IMR-90 (cell line): ENCODE results near the gene BCL2L13. TPM values are rescaled to one million over a fixed set of nuclear protein-coding genes. Genes with fewer than 3 reads are reported as not detected.

ENCODE experiments used
- ATAC-seq: fragments of 200-7000 bp; cut with Tn5 transposase; 2 replicates; pipeline ENCODE4 v1.9.1; 2020; ENCODE audit warnings: low read depth, mild to moderate bottlenecking, moderate library complexity
- BruUV-seq: library from RNA; stranded (reverse); fragments of 400-500 nt; replicated peaks from 2 replicates; lab custom pipeline; 2021; lab: Mats Ljungman, UMichigan
- CTCF ChIA-PET: fragments of 300-600 bp; formaldehyde crosslinking; extraction: SDS; loops from one replicate; lab custom pipeline; 2021; ENCODE audit warnings: antibody characterized with exemption; lab: Yijun Ruan, JAX
- POLR2A ChIA-PET: fragments of 300-600 bp; sonication (Branson Sonifier 250); formaldehyde crosslinking; loops from one replicate; lab custom pipeline; 2022; ENCODE audit warnings: antibody characterized with exemption; ENCODE audit not compliant: unreplicated experiment; lab: Charles Lee
- DNase-seq: peaks from one replicate; pipeline ENCODE4 v3.0.0; 2013
- H2AFZ ChIP-seq: replicated peaks from 2 replicates; pipeline ENCODE3; 2013; ENCODE audit warnings: low read length, mild to moderate bottlenecking; ENCODE audit not compliant: poor library complexity
- H2AK5ac ChIP-seq: 2 replicates; pipeline ENCODE4 v1.6.1; 2013; ENCODE audit warnings: low read depth, low read length, inconsistent platforms
- H2AK9ac ChIP-seq: replicated peaks from 2 replicates; pipeline ENCODE3; 2013; ENCODE audit warnings: mild to moderate bottlenecking, low read depth, low read length, moderate library complexity; ENCODE audit not compliant: poor library complexity
- H2BK120ac ChIP-seq: 2 replicates; pipeline ENCODE4 v1.6.1; 2013; ENCODE audit warnings: low read depth, low read length, inconsistent platforms
- H2BK15ac ChIP-seq: 3 replicates; pipeline ENCODE4 v1.6.1; 2013; ENCODE audit warnings: low read depth, low read length, inconsistent platforms
- H2BK20ac ChIP-seq: 2 replicates; pipeline ENCODE4 v1.6.1; 2013; ENCODE audit warnings: low read depth, mild to moderate bottlenecking, inconsistent platforms, low read length, moderate library complexity
- H2BK5ac ChIP-seq: 2 replicates; pipeline ENCODE4 v1.6.1; 2013; ENCODE audit warnings: mild to moderate bottlenecking, low read depth, low read length, inconsistent platforms; ENCODE audit not compliant: poor library complexity, severe bottlenecking
- H3K14ac ChIP-seq: replicated peaks from 2 replicates; pipeline ENCODE4 v1.6.1; 2013; ENCODE audit warnings: low read depth, low read length, inconsistent platforms
- H3K18ac ChIP-seq: 2 replicates; pipeline ENCODE4 v1.6.1; 2013; ENCODE audit warnings: low read depth, low read length, control low read depth
- H3K23ac ChIP-seq: 2 replicates; pipeline ENCODE4 v1.6.1; 2013; ENCODE audit warnings: low read depth, low read length, inconsistent platforms
- H3K27ac ChIP-seq: 2 replicates; pipeline ENCODE4 v1.5.1; 2013; ENCODE audit warnings: mild to moderate bottlenecking, control low read depth, low read length; ENCODE audit not compliant: insufficient read depth
- H3K27me3 ChIP-seq: 2 replicates; pipeline ENCODE4 v1.6.1; 2013; ENCODE audit warnings: low read length; ENCODE audit not compliant: control insufficient read depth, insufficient read depth
- H3K36me3 ChIP-seq: 2 replicates; pipeline ENCODE4 v1.6.1; 2013; ENCODE audit warnings: low read length, mixed read lengths; ENCODE audit not compliant: control insufficient read depth, insufficient read depth
- H3K4ac ChIP-seq: 2 replicates; pipeline ENCODE4 v1.6.1; 2013; ENCODE audit warnings: low read depth, low read length, inconsistent platforms
- H3K4me1 ChIP-seq: 2 replicates; pipeline ENCODE4 v1.6.1; 2013; ENCODE audit warnings: low read length, mixed read lengths; ENCODE audit not compliant: control insufficient read depth, insufficient read depth
- H3K4me2 ChIP-seq: 2 replicates; pipeline ENCODE4 v1.6.1; 2013; ENCODE audit warnings: low read depth, mild to moderate bottlenecking, control low read depth, low read length, moderate library complexity
- H3K4me3 ChIP-seq: 2 replicates; pipeline ENCODE4 v1.5.1; 2013; ENCODE audit warnings: low read depth, mild to moderate bottlenecking, control low read depth, low read length, moderate library complexity; ENCODE audit not compliant: insufficient read depth
- H3K56ac ChIP-seq: 2 replicates; pipeline ENCODE4 v1.6.1; 2013; ENCODE audit warnings: low read length, inconsistent platforms; ENCODE audit not compliant: insufficient read depth; ENCODE audit errors: extremely low read depth
- H3K79me1 ChIP-seq, 2 experiments: 2 replicates each; pipeline ENCODE4 v1.6.1; 2013; ENCODE audit warnings: low read length in 2 of 2, inconsistent platforms in 1 of 2, low read depth in 1 of 2
- H3K9ac ChIP-seq: 2 replicates; pipeline ENCODE4 v1.6.1; 2013; ENCODE audit warnings: low read depth, low read length, control low read depth
- H3K9me1 ChIP-seq: 2 replicates; pipeline ENCODE4 v1.6.1; 2013; ENCODE audit warnings: low read length, inconsistent platforms; ENCODE audit not compliant: insufficient read depth
- H3K9me3 ChIP-seq: 2 replicates; pipeline ENCODE4 v1.6.1; 2013; ENCODE audit warnings: low read length; ENCODE audit not compliant: control insufficient read depth, insufficient read depth
- H4K20me1 ChIP-seq: 2 replicates; pipeline ENCODE4 v1.6.1; 2013; ENCODE audit warnings: low read length, inconsistent platforms; ENCODE audit not compliant: insufficient read depth
- H4K5ac ChIP-seq: 2 replicates; pipeline ENCODE4 v1.6.1; 2013; ENCODE audit warnings: mild to moderate bottlenecking, low read depth, low read length, control low read depth
- H4K8ac ChIP-seq, 2 experiments: 2 replicates each; pipeline ENCODE4 v1.6.1; 2013; ENCODE audit warnings: low read depth in 2 of 2, low read length in 2 of 2, control low read depth in 1 of 2, inconsistent platforms in 1 of 2
- H4K91ac ChIP-seq: 2 replicates; pipeline ENCODE4 v1.6.1; 2013; ENCODE audit warnings: low read depth, low read length, inconsistent platforms; ENCODE audit not compliant: insufficient read depth
- MAFK ChIP-seq: IDR thresholded peaks from 2 replicates; pipeline ENCODE4 v1.6.1; 2012; ENCODE audit warnings: low read depth, low read length, improper control_type of control experiment
- WGBS, 2 experiments: methylation state at CpG; one replicate each; pipeline versions ENCODE4 v1.1.5 to v1.1.7; 2013; ENCODE audit warnings: missing lambda C conversion rate in 2 of 2; ENCODE audit not compliant: insufficient read length in 1 of 2; ENCODE audit errors: extremely low coverage in 2 of 2; 5-methylcytosine and 5-hydroxymethylcytosine counted together
- dilution Hi-C: fragments of 300-500 bp; cut with HindIII; formaldehyde crosslinking; loops from one replicate; pipeline ENCODE4 v1.14.3; 2018; ENCODE audit warnings: low sequenced_read_pairs; ENCODE audit not compliant: unreplicated experiment
- in situ Hi-C: fragments of 300-500 bp; cut with MboI; formaldehyde crosslinking; loops from 3 replicates; pipeline ENCODE4 v1.14.3; 2019; ENCODE audit warnings: low sequenced_read_pairs, inconsistent platforms, mixed read lengths
- intact Hi-C: fragments of 100-400 bp; cut with micrococcal nuclease; formaldehyde crosslinking; loops from 2 replicates; pipeline ENCODE4 v1.10.0; 2022
- polyA plus RNA-seq, 3 experiments: library from polyadenylated mRNA; depleted of rRNA; stranded (reverse); fragments of >200 nt; gene quantifications; 2 replicates each; pipeline ENCODE4 v1.2.3, GENCODE V29; 2012; ENCODE audit warnings: low replicate concordance in 1 of 3
- total RNA-seq: library from RNA; depleted of rRNA; stranded (reverse); fragments of >200 nt; gene quantifications from 2 replicates; pipeline ENCODE4 v1.2.3, GENCODE V29; 2012

BCL2L13 gene
- total and polyA plus RNA-seq, 2 of the 4 experiments (the other 2 are of a cell fraction): 42.6 to 86.7 TPM

DNA sequence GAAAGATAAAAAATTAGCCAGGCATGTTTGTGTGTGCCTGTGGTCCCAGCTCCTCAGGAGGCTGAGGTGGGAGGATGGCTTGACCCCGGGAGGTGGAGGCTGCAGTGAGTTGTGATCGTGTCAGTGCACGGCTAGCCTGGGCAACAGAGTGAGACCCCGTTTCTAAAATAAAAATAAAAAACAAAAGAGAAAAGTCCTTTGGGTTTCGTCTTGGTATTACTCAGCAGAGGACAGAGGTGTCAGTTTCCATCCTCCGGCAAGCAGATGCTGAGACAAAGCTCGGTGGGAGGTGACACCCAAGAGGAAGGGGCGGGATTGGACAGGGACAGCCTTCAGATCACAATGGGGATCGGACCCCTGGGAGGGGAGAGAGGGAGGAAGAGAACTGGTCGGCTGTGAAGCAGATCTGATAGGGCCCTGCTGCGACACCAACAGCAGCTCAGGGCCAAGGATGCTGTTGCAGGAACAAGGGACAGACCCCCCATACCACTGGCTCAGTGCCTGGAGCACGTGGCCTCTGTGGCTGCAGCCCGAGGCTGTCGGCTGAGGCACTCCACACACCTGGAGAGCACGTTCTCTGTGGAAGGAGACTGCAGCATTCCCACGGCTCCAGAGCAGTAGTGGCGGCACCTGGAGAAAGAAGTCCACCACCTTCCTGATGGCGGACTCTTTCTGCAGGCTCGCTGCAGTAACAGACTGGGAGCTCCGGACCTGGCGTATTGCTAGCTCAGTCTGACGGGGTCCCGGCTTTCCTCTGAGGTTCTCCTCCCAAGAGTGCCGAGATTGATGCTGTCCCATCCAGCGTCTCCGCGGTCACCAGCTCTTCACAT is 140.9 kb downstream of the BCL2L13 start:
- POLR2A ChIA-PET: no interaction called here
- H4K20me1 ChIP-seq: no peaks in the 10 kb centered on the region
- no peak for ATAC-seq

More for the DNA sequence above, 140.9 kb downstream of the BCL2L13 start:
- no peak overlapping the region for H3K18ac ChIP-seq
- H3K4me1 ChIP-seq: peaks cover 14% of the 10 kb centered on the region
- peak overlapping the region; percentile 6; the same call in 1 of the 2 replicates for H2AK5ac ChIP-seq
- no peak for DNase-seq
- H3K9me1 ChIP-seq: peaks cover 5% of the 10 kb centered on the region; the same call in 1 of the 2 replicates
- no peak overlapping the region for H3K4me3 ChIP-seq
- no peak overlapping the region for H2BK5ac ChIP-seq
- H2BK20ac ChIP-seq: no peak overlapping the region
- WGBS, 2 experiments: 77% methylated on average over 20 of the region's 27 CpGs; no CpG with 5 or more reads in 1 of the 2 experiments
- CTCF ChIA-PET: interaction anchor here (0.9 to 1.0 kb wide), 2 partner anchors 37 to 221 kb away, joined by 3 to 4 read pairs; no protein-coding TSS in a partner anchor
- in situ Hi-C loops: no loop called here
- no peaks in the 10 kb centered on the region for H3K27me3 ChIP-seq
- H3K4me2 ChIP-seq: no peak overlapping the region
- H3K4ac ChIP-seq: no peak overlapping the region
- no peak overlapping the region for H3K56ac ChIP-seq
- H3K14ac ChIP-seq: no peak overlapping the region
- H3K27ac ChIP-seq: no peak overlapping the region
- no peak overlapping the region for H2AK9ac ChIP-seq
- no peak overlapping the region for H4K5ac ChIP-seq
- H2AFZ ChIP-seq: no peak overlapping the region
- H4K91ac ChIP-seq: no peak overlapping the region
- no peak overlapping the region for H4K8ac ChIP-seq
- no peaks in the 10 kb centered on the region for H3K9me3 ChIP-seq
- H3K9ac ChIP-seq: no peak overlapping the region
- intact Hi-C loops: loop anchor here (10.0 kb wide), 1 partner anchor 225 kb away; no protein-coding TSS in a partner anchor
- H2BK120ac ChIP-seq: no peak overlapping the region
- H3K36me3 ChIP-seq: no peaks in the 10 kb centered on the region
- no peak for TF ChIP-seq MAFK
- dilution Hi-C loops: no loop called here
- no TSS peak for BruUV-seq
- no peak overlapping the region for H3K23ac ChIP-seq
- H2BK15ac ChIP-seq: no peak overlapping the region
- H3K79me1 ChIP-seq: no peaks in the 10 kb centered on the region
